ENCODE results near the gene BCAS1.

GRCh38 chr20:53917145-53918019 lies 153.0 kb downstream of the BCAS1 start:
- TF ChIP-seq CTCF (IDR thresholded peaks at IDR 0.05) (no peak), EZH2 (IDR thresholded peaks at IDR 0.05; ENCODE audit: borderline replicate concordance, insufficient read depth, low read depth, low read length, poor library complexity, severe bottlenecking) (no peak)

Data from B cell (primary cell).